ENCODE measurements around the gene FGF18.

DNA sequence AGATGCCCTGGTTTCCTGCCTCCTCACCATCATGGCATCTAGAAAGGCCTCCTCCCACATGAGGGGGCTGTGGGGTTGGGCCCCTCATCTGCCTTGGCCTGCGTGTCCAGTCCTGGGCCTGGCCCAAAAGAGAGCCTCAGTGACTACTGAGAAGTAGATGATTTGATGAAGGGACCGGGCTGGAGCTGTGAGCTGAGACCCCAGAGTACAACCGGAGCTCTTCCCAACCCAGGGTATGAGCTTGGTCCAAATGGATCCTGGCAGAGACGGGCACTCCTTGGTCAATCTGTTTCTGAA, 62.9 kb downstream of the FGF18 start:
- TF ChIP-seq, protein P1, sequence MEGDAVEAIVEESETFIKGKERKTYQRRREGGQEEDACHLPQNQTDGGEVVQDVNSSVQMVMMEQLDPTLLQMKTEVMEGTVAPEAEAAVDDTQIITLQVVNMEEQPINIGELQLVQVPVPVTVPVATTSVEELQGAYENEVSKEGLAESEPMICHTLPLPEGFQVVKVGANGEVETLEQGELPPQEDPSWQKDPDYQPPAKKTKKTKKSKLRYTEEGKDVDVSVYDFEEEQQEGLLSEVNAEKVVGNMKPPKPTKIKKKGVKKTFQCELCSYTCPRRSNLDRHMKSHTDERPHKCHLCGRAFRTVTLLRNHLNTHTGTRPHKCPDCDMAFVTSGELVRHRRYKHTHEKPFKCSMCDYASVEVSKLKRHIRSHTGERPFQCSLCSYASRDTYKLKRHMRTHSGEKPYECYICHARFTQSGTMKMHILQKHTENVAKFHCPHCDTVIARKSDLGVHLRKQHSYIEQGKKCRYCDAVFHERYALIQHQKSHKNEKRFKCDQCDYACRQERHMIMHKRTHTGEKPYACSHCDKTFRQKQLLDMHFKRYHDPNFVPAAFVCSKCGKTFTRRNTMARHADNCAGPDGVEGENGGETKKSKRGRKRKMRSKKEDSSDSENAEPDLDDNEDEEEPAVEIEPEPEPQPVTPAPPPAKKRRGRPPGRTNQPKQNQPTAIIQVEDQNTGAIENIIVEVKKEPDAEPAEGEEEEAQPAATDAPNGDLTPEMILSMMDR (IDR thresholded peaks at IDR 0.05): no peak
- TF ChIP-seq POLR2A (IDR thresholded peaks at IDR 0.05): no peak

Data from uterus (tissue), 2 donors.